GM04504 (cell line): ENCODE data around the gene TFF2.

Source experiments
- DNase-seq: peaks from one replicate; pipeline ENCODE4 v3.0.0-alpha.2; 2012; ENCODE audit warnings: low read depth

Gene TFF2

DNA sequence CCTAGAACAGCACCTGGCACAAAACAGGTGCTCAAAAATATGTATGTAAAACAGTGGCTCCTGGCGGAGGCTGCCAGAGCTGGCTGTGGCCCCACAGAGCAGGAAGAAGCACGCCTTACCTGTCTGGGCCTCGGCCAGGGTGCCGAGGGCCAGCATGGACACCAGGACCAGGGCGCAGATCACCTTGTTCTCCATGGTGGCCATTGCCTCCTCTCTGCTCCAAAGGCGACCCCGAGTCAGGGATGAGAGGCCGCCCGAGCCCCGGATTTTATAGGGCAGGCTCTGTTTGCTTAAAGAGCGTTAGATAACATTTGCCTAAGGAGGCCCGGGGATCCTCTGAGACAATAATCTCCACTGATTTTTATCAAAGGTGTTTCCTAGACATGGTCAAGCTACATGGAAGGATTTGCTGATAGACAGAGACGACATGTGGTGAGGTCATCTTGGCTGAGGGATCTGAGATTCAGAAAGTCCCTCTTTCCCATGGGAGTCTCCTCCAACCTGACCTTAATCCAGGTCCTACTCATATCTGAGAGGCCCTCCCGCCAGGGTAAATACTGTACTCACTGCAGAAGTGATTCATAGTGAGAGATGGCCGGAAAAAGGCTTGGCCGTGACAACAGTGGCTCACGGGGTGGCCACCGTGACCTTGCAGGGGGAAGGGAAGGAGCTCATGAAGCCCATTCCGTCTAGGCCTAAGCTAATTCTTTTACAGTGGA, 15.7 kb upstream of the TFF2 start, which contains the start of gene TFF1:
TSS of gene TFF1 (minus strand) at position 244 of the 719 bp plus-strand sequence. CDS start at position 204, 40 bp downstream.
- DNase-seq = no peak

DNA sequence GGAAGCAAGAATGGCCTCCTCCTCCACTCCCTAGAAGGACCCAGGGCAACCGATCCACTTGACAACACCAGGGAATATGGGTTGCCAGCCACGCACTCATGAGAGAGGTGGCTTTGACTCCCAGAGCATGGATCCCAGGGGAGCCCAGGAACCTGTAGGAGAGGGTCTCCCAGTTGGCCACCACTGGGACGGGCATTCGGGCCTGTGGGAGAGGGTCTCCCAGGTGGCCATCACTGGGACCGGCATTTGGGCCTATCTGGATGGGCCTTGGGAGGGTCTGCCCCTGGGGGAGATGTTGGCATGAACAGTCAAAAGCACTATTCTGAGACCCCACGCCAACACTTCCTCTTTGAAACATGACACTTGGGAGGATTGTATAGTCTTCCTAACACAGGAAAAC, 15.0 kb upstream of the TFF2 start:
- DNase-seq = no peak

DNA sequence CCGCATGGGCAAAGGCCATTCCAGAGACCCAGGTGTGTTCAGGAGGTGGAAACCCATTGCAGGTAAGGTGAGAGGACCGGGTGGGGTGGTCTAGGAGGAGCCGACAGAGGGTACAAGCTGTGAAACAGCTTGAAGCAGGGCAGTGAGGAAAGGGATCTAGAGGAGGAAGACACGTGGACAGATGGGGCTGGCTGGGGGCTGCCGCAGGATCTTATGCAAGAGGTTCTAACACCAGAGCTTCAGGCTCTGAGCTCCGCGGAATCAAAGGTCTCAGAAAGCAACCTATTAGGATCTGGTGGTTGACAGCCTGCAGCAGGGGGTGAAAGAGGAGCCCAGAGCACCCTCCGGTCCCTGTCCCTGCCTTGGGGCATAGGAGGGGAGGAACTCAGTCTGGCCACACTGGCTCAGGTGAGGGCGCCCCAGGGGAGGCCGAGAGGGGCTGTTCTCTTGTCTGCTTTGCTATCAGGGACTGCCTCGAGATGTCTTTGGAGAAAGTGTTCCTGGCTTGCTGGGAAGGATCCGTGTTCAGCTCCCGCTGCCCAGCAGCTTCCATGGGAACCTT, 13.6 kb upstream of the TFF2 start:
- no peak for DNase-seq

DNA sequence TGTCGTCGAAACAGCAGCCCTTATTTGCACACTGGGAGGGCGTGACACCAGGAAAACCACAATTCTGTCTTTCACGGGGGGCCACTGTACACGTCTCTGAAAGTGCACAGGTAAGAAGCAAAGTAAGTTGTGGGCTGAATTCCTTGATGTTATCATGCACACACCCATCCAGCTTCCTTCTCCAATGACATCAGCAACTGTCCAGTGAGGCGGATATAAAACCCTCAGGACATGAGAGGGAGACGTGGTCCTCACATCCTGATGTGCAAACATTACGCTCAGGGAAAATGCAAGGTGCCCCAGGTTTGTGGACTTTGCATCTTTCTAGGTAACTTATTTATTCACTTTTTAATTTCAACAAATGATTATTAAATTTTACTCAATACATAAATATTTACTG, 12.5 kb upstream of the TFF2 start:
- no peak for DNase-seq

DNA sequence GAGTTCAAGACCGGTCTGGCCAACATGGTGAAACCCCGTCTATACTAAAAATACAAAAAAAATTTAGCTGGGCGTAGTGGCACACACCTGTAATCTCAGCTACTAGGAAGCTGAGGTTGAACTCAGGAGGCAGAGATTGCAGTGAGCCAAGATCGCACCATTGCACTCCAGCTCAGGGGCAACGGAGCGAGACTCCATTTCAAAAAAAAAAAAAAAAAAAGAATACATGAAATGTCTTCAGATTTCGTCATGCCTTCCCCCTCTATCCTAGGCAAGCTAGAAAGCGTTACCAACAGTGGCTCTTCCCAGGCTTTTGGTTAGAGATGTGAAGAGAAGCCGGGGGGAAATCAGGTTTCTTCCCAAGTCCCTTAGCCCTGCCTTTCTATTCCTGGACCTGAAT, 11.9 kb upstream of the TFF2 start:
- no peak for DNase-seq

DNA sequence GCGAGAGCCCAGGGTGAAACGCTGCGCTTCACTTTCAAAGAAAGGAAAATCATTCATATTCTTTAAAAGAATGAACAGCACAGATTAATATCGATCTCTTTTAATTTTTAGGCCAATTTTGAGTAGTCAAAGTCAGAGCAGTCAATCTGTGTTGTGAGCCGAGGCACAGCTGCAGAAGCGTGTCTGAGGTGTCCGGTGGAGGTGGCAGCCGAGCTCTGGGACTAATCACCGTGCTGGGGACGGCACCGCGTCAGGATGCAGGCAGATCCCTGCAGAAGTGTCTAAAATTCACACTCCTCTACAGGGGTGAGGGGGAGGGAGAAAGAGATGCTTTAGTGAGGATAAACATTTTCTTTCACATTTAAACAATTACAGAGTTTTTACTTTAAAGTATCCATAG, 11.4 kb upstream of the TFF2 start:
- DNase-seq = no peak

DNA sequence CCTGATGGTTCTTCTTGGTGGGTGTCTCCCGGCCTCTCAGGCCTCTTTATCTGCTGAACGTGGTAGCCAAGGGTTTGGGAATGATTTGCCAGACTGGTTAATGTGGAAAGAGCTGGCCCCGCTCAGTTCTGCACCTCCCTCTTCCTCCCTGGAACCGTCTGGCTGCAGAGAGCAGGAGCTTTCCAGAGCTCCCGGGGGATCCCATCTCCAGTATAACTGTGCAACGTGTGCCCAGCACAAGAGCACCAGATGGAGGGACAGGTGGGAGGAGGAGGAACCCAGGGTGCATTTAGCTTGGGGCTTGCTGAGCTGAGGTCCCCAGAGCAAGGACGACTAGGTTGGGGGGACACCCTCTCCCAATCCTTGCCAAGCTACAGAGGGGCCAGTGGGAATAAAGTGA, 10.5 kb upstream of the TFF2 start:
- no peak for DNase-seq

DNA sequence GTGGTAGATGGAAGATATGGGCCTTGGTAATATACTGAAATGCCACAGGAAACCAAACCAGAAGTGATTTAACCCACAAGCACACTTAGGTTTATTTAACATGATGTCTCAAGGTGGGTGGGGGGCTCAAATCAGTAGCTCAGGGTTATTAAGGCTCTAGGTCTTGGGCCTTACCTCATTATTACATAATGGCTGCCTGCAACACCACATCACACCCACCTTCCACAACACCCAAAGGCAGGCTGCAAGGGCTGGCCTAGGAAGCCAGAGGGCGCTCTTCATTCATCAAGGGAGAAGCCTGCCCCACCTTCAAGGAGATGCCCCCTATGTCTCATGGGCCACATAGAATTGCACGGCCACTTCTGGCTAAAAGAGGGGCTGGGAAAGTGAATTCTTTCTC, 9.5 kb upstream of the TFF2 start:
- DNase-seq = no peak

DNA sequence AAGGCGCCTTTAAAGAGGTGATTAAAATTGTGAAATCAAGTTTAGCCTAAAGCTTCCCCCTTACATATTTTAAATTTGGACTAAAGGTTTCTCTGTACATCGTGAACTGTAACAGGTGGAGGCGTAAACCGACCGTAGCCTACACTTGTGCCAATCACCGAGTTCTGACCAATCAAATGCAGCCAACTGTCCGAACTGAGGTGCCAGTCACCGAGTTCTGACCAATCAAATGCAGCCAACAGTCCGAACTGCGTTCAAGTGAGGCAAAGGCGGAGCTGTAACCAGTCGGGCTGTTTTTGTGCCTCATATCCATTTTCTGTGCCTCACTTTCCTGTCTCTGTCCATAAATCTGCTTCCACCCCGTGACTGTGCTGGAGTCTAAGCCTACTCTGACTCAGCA, 8.1 kb upstream of the TFF2 start:
- no peak for DNase-seq

DNA sequence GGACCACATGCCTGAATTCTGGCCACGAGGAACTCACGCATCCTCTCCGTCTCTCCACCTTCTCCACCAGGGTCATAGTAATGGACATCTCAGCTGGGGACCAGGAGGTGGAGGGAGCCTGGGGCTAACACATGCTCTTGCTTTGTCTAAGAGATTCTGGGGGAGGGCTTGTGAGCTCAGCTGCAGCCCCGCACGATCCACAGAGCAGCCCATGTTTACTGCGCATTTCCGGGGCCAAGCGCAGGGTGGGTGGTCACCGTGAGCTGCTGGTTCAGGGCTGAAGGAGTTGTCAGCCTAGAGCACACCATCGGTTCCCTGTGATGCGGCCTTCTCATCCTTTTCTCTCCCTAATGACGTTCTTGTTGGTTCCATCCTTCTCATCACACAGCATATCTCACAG, 7.5 kb upstream of the TFF2 start:
- DNase-seq = no peak

DNA sequence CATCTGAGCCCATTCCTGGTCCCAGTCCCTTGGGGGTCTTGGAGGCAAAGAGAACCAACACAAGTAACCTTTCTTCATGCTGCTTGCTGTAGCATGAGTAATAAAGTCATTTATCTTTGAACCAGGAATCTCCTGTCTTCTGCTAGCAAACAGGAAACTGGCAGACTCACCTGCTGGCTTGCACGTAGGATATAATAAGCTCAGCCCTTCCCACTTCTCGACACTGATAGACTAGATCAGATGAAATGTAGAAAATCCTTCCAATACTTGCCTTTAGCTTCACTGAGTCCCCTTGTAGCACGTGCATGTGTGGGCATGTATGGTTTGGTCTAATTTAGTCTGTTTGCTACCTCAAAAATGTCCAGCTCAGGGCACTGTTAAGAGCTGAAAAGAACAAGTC, 6.5 kb upstream of the TFF2 start:
- no peak for DNase-seq

DNA sequence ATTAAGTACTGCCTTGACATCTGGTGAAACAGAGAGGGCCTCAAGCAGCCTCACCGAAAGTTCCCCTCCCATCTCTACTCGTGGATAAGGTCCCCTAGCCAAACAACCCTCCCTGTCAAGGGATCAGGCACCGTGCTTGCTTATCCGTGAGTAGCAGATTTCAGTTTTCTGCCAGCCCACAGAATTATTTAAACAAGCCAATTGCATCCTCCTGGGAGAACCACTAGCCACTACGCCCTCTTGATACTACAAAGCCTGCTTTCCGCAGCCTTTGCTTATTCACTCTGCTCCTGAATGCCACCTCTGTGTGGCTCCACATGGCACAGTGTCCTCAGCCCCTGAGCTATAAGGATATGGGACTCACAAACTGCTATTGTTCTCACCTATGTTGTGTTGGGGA, 5.9 kb upstream of the TFF2 start:
- DNase-seq = no peak

DNA sequence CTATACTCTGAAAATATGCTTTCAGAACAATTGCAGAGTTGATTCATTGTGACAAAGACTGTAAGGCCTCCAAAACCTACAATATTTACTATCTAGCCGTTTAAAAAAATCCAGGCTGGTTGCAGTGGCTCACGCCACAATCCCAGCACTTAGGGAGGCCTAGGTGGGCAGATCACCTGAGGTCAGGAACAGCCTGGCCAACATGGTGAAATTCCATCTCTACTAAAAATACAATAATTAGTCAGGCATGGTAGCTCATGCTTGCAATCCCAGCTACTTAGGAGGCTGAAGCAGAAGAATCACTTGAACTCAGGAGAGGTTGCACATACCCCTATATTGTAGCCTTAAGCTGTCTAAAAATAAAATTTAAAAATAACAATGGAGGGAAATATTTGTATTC, 5.3 kb upstream of the TFF2 start:
- no peak for DNase-seq

DNA sequence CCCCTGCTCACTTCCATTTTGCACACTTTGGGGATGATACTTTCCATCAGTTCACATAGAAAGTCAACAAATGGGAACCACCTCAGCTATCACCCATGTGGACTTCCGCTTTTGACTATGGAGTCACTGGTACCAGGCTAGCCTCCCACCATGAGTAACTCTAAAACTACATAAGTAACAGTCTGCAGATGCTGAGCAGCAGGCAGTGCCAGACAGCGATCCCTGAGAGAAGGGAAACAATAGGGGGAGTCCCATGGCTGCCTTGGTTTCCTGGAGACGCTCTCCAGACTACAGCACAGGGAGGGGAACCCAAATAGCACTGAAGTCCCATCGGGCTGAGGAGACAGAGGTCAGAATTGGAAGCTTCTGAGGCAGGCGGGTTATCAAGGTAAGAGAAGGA, 2.8 kb upstream of the TFF2 start:
- DNase-seq = no peak

DNA sequence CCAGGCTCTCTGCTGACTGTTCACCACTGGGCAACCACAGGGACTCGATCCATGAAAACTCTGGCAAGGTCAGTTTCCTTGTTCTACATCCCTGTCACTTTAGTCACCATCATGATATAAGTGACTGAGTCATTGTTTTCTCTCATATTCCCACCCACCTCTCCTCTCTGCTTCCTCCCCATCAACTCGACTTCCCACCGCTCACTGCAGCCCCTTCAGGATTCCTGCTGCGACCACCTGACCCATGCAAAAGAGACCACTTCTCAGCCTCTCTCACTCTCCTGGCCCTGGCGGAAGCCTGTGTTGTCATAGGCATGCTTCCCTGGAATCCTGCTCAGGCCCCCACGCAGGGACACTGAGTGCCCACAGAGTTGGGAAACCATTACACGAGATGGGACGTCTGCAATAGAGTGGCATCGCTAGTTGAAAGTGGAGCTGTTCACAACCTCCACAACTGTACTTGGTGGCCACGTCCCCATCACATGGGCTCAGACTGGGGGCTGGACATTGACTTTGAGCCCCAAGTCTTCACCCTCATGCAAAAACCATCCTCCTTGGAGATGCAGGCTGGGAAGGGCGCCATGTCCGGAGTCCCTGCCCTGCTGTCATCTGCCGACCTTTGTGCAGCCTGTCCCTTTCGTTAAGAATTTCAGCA, 1.8 kb upstream of the TFF2 start:
- DNase-seq = no peak

DNA sequence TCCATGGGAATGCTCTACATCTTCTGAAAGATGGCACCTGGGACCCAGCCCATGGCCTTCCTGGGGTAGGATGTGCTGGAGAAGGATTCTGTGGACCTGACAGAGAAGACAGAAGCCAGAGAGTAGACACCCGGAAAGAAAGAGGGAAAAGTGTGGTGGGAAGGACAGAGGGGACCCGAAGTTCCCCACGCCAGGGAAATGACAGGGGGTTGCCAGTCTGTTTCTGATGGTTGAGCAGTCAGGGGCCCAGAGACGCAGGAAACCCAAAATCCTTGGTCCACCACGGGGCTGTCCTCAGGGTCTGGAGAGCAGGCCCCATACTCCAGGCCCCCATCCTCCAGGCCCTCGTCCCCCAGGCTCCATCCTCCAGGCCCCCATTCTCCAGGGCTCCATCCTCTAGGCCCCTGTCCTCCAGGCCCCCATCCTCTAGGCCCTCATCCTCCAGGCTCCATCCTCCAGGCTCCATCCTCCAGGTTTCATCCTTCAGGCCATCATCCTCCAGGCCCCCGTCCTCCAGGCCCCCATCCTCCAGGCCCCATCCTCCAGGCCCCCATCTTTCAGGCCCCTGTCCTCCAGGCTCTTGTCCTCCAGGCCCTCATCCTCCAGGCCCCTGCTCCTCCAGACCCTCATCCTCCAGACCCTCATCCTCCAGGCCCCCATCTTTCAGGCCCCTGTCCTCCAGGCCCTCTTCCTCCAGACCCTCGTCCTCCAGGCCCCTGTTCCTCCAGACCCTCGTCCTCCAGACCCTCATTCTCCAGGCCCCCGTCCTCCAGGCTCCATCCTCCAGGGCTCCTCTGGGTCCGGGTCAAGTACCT, 1.0 kb upstream of the TFF2 start:
- DNase-seq = no peak

DNA sequence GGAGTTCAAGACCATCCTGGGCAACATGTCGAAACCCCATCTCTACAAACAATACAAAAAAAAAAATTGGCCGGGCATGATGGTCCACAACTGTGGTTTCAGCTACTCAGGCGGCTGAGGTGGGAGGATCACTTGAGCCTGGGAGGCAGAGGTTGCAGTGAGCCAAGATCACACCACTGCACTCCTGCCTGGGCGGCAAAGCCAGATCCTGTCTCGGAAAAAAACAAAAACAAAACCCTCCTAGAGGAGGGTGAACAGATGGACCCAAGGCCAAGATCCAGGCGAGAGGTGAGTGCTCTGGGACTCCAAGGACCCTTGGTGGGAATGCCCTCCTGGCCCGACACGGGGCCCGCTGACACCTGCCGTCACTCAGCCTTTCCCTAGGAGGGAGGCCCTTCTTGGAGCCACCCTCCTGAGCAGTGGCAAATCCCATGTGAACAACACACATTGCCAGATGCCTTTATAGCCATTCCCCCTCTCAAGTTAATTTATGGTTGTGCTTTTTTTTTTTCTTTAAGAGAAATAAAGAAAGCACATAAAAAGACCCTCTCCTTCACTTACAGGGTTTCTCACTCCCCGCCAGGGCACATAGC, 380 bp downstream of the TFF2 start:
- no peak for DNase-seq

DNA sequence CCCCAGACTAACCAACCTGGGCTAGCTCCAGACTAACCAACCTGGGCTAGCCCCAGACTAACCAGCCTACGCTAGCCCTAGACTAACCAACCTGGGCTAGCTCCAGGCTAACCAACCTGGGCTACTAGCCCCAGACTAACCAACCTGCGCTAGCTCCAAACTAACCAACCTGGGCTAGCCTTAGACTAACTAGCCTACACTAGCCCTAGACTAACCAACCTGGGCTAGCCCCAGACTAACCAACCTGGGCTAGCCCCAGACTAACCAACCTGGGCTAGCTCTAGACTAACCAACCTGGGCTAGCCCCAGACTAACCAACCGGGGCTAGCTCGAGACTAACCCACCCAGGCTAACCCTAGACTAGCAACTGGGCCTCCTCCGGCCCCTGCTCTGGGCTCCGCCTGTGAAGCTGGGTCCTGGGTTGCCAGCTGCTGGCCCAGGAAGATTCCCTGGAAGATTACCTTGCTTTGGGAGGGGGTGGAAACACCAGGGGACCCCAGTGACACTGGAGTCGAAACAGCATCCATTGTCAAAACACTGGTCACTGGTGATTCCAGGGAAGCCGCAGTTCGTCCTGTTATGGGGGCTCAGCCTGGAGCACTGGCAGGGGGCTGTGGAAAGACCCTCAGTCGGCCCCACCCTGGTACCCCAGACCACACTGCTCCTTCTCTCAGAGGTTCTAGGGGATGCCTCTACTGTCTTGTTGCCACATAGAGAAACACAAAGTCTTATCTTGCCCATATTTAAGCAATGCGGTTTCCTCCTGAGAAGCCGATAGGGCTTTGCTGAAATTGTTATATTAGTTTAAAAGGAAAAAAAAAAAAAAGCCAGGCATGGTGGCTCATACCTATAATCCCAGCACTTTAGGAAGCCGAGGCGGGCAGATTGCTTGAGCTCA, 1.1 kb downstream of the TFF2 start:
- no peak for DNase-seq

DNA sequence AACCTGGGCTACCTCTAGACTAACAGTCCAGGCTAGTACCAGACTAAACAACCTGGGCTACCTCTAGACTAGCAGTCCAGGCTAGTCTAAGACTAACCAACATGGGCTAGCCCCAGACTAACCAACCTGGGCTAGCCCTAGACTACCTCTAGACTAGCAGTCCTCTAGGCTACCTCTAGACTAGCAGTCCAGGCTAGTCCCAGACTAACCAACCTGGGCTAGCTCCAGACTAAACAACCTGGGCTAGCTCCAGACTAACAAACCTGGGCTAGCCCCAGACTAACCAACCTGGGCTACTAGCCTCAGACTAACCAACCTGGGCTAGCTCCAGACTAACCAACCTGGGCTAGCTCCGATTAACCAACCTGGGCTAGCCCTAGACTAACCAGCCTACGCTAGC, 2.0 kb downstream of the TFF2 start:
- no peak for DNase-seq

DNA sequence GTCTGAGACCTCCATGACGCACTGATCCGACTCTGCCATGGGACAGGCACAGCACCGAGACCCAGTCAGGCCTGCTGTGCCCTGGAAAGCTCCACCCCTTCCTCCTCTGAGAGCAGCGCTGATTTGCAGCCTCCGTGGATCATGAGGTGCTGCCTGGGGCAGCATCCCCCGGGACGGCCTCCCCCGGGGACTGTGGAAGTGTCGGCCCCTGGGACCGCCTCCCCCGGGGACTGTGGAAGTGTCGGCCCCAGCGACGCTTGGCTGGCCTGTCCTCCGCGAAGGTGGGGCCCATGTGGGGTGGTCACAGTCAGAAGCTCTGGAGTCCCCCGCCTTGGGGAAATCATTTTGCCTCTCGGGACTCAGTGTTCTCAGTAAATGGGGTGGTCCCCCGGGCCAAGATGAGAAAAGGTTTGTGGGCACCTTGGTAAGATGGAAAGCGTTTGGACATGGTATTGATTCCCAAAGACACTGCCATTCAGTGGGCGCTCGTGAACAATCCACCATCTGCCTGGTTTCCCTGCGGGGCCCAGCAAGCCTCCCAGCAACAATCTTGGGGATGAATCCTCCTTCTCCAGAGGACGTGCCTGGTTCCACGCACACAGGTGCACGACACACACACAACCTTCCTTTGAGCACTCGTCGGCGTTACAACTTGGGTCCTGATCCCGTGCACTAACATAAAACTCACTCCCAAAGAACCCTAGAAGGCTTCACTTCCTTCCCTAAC, 3.0 kb downstream of the TFF2 start:
- DNase-seq = no peak
